CD4-positive, alpha-beta memory T cell (primary cell): ENCODE measurements around the gene ZFP36L1. TPM values are rescaled to one million over a fixed set of nuclear protein-coding genes. Genes with fewer than 3 reads are reported as not detected.

ENCODE experiments used
- CTCF ChIA-PET: fragments of 350-600 bp; sonication (Branson Sonifier 250); formaldehyde crosslinking; loops from one replicate; lab custom pipeline; 2021; ENCODE audit warnings: inconsistent platforms; ENCODE audit not compliant: partially characterized antibody; lab: Charles Lee
- POLR2A ChIA-PET: fragments of 350-600 bp; sonication (Branson Sonifier 250); formaldehyde crosslinking; loops from one replicate; lab custom pipeline; 2021; ENCODE audit not compliant: partially characterized antibody; lab: Charles Lee
- DNase-seq, 5 donors: peaks; one replicate each; pipeline versions ENCODE4 v3.0.0 to v3.0.0-alpha.2; 2020 to 2022; ENCODE audit warnings: mixed read lengths in 1 of 5
- H3K27ac ChIP-seq: one replicate; pipeline ENCODE4 v1.7.0; 2013; ENCODE audit warnings: low read depth, low read length
- H3K27me3 ChIP-seq: 2 replicates; pipeline ENCODE4 v1.7.0; 2013; ENCODE audit warnings: mild to moderate bottlenecking, low read length, moderate library complexity; ENCODE audit not compliant: insufficient read depth
- H3K36me3 ChIP-seq: 2 replicates; pipeline ENCODE4 v1.7.0; 2013; ENCODE audit warnings: mild to moderate bottlenecking, low read length, moderate library complexity; ENCODE audit not compliant: insufficient read depth
- H3K4me1 ChIP-seq: 2 replicates; pipeline ENCODE4 v1.7.0; 2013; ENCODE audit warnings: mild to moderate bottlenecking, low read length, moderate library complexity; ENCODE audit not compliant: insufficient read depth
- H3K4me3 ChIP-seq, 2 donors: one replicate each; pipeline ENCODE4 v1.7.0; 2013; ENCODE audit warnings: low read length in 2 of 2, mild to moderate bottlenecking in 1 of 2
- H3K9me3 ChIP-seq, 2 donors: one replicate each; pipeline ENCODE4 v1.7.0; 2013; ENCODE audit warnings: low read length in 2 of 2, control low read depth in 1 of 2; ENCODE audit not compliant: control insufficient read depth in 1 of 2
- H3K27ac Mint-ChIP-seq, 7 donors: one replicate each; pipeline ENCODE4 v1.8.0; 2020 to 2021; ENCODE audit warnings: mixed read lengths in 7 of 7, mild to moderate bottlenecking in 6 of 7, inconsistent platforms in 3 of 7, moderate library complexity in 3 of 7
- H3K27me3 Mint-ChIP-seq, 2 donors: one replicate each; pipeline ENCODE4 v1.8.0; 2020 to 2021; ENCODE audit warnings: mixed read lengths in 2 of 2
- H3K36me3 Mint-ChIP-seq, 2 donors: one replicate each; pipeline ENCODE4 v1.8.0; 2020 to 2021; ENCODE audit warnings: mixed read lengths in 2 of 2, inconsistent platforms in 1 of 2, mild to moderate bottlenecking in 1 of 2
- H3K4me1 Mint-ChIP-seq, 4 donors: one replicate each; pipeline ENCODE4 v1.8.0; 2020 to 2021; ENCODE audit warnings: mixed read lengths in 4 of 4, mild to moderate bottlenecking in 1 of 4
- H3K4me3 Mint-ChIP-seq, 8 donors: one replicate each; pipeline ENCODE4 v1.8.0; 2020 to 2021; ENCODE audit warnings: mixed read lengths in 8 of 8, mild to moderate bottlenecking in 7 of 8, moderate library complexity in 6 of 8, inconsistent platforms in 3 of 8
- H3K9me3 Mint-ChIP-seq, 8 donors: one replicate each; pipeline ENCODE4 v1.8.0; 2020 to 2021; ENCODE audit warnings: mixed read lengths in 8 of 8, mild to moderate bottlenecking in 5 of 8, inconsistent platforms in 3 of 8, moderate library complexity in 1 of 8
- intact Hi-C: fragments of 100-400 bp; cut with micrococcal nuclease; formaldehyde crosslinking; loops from one replicate; pipeline ENCODE4 v1.15.1; 2023
- polyA plus RNA-seq, 2 donors: library from polyadenylated mRNA; unstranded; fragments of 300-500 nt; fragmentation: Illumina TruSeq; gene quantifications; one replicate each; pipeline ENCODE4 v1.2.3, GENCODE V29; 2021
- total RNA-seq, 2 experiments: library from RNA; stranded (reverse); gene quantifications; one replicate each; pipeline ENCODE4 v1.2.3, GENCODE V29; 2021

Gene ZFP36L1
- total and polyA plus RNA-seq, 4 experiments from 2014 or later: 60.3 to 242 (median 177) TPM

DNA sequence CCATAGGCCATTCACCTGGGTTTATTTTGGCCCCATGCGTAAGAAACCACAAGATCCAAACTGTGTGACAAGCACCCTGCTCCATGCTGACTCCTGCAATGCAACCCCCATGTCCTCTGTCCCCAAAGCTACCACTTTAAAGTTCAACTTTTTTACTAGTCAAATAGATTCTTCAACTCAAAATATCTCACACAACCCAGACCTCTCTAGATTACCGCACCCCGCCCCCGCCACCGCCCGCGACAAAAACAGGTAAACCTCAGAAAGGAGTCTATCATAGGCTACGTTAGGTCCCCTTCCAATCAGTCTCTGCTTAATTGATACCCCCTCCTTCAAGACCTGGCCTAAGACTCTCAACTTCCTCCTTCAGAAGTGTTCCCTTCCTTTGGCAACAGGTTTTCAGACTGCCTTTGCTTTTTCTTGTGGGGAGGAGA, 2.2 kb downstream of the ZFP36L1 start:
- intact Hi-C loops: loop anchor here (5.0 kb wide), 2 partner anchors 822 to 977 kb away; partner anchors contain the start of genes SRSF5 and SUSD6
- POLR2A ChIA-PET: interaction anchor here (1.0 to 28.0 kb wide), 29 partner anchors 2 to 540 kb away, joined by 3 to 1973 read pairs (median 25); partner anchors contain the start of gene ZFP36L1
- Histone ChIP-seq H3K4me1 (peaks cover 38% of the 10 kb centered on the region), H3K27ac (peak overlapping the region; percentile 99), H3K27me3 (no peaks in the 10 kb centered on the region), H3K4me3 (peak overlapping the region; percentile 98 to 100), H3K36me3 (peaks cover 26% of the 10 kb centered on the region), H3K9me3 (no peaks in the 10 kb centered on the region)
- Mint-ChIP-seq H3K36me3 (peaks cover 43 to 74% of the 10 kb centered on the region in 2 donors), H3K4me3 (peak overlapping the region; percentile 88 to 100 (median 94)), H3K27me3 (peaks cover 0 to 8% of the 10 kb centered on the region in 2 donors), H3K4me1 (peaks cover 34 to 83% (median 46%) of the 10 kb centered on the region in 4 donors), H3K27ac (peak overlapping the region; percentile 94 to 100 (median 100)), H3K9me3 (peaks cover 0 to 16% (median 0%) of the 10 kb centered on the region in 8 donors)
- CTCF ChIA-PET: interaction anchor here (0.5 to 14.8 kb wide), 20 partner anchors 8 to 857 kb away, joined by 3 to 238 read pairs (median 8); no protein-coding TSS in a partner anchor
- peak; percentile 51 to 84 (median 52) for DNase-seq

DNA sequence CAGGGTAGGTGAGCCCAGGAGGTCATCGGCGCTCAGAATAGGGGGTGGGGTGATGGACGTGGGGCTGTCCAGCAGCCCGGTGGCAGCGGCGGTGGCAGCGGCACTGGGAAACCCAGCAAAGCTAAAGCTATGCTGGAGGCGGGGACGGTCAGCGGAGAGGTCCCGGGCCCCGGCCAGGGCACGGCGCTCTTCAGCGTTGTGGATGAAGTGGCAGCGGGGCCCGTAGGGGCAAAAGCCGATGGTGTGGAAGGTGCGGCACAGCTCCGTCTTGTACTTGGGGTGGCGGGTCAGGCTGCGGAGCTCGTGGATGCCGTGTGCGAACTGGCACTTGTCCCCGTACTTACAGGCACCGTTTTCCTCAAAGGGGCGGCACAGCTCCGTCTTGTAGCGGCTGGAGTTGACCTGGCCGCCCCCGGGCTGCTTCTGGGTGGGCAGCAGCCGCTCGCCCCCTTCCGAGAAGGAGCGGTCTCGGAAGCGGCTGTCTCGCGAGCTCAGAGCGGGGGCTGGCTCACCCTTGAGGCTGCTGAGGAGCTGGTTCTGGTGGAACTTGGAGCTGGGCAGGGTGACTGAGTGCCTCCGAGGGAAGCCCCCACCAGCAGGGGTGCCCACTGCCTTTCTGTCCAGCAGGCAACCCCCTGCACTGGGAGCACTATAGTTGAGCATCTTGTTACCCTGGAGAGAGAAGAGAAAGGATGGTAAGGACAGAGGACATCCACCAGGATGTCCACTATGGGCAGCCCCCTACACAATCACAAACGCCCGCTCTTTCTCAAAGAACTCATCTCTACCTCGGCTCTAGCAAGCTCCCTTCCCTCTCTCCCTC, 2.8 kb downstream of the ZFP36L1 start:
- Histone ChIP-seq H3K4me1 (peaks cover 44% of the 10 kb centered on the region), H3K36me3 (peaks cover 26% of the 10 kb centered on the region), H3K9me3 (no peaks in the 10 kb centered on the region), H3K27ac (peak overlapping the region; percentile 99), H3K4me3 (peak overlapping the region; percentile 98 to 100), H3K27me3 (no peaks in the 10 kb centered on the region)
- intact Hi-C loops: loop anchor here (1.0 to 5.0 kb wide), 10 partner anchors 9 to 977 kb away; partner anchors contain the start of genes SRSF5 and SUSD6
- peaks cover 43 to 72% of the 10 kb centered on the region in 2 donors for H3K36me3 Mint-ChIP-seq
- H3K27me3 Mint-ChIP-seq: peaks cover 0 to 8% of the 10 kb centered on the region in 2 donors
- peaks cover 0 to 15% (median 0%) of the 10 kb centered on the region in 8 donors for H3K9me3 Mint-ChIP-seq
- POLR2A ChIA-PET: interaction anchor here (0.7 to 28.0 kb wide), 42 partner anchors 1 to 539 kb away, joined by 3 to 1973 read pairs (median 8); partner anchors contain the start of gene ZFP36L1
- CTCF ChIA-PET: interaction anchor here (0.5 to 14.8 kb wide), 41 partner anchors 9 to 856 kb away, joined by 3 to 238 read pairs (median 4); no protein-coding TSS in a partner anchor
- peak overlapping the region; percentile 88 to 100 (median 94) for H3K4me3 Mint-ChIP-seq
- peak overlapping the region; percentile 98 to 100 (median 100) for H3K27ac Mint-ChIP-seq
- H3K4me1 Mint-ChIP-seq: peaks cover 39 to 86% (median 52%) of the 10 kb centered on the region in 4 donors
- peak in 1 of 5 donors; percentile 35 for DNase-seq

DNA sequence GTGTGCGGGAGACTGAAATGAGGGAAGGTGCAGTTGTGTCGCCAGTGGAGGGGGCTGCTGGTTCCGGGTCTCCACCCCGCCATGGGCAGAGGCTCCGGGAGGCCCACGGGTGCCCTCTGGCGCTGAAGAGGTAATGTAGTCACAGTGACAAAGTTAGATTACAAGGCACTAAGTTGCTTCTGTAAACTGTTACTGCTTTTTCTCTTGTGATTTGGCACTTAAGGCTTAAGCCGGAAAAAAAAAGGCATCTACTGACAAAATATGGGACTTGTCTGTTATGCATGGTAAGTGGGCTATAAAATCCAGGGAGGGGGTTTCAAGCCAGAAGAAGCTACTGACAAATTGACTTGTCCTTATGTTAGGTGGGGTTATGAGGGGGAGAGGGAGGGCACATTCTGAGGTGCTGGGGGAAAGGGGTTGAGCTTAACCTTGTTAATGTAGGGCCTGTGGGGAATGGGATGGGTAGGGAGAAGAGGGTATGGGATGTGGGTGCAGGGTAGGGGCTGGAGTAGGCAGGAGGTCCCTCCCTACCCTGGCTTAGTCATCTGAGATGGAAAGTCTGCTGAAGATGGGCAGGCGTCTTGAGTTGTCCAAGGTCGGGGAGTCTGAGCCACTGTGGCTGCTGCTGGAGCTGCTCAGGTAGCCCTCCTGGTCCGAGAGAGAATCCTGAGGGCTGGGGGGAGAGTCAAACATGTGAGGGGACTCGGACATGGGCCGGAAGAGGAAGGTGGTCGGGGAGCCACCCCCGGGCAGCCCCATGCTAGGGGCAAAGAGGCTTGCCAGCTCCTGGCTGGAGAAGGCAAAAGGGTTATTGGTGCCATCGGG, 3.7 kb downstream of the ZFP36L1 start:
- Mint-ChIP-seq H3K9me3 (peaks cover 0 to 12% (median 0%) of the 10 kb centered on the region in 8 donors), H3K36me3 (peaks cover 43 to 64% of the 10 kb centered on the region in 2 donors), H3K4me1 (peaks cover 41 to 84% (median 53%) of the 10 kb centered on the region in 4 donors), H3K27me3 (peaks cover 0 to 6% of the 10 kb centered on the region in 2 donors), H3K27ac (peak overlapping the region; percentile 96 to 100 (median 98)), H3K4me3 (peak overlapping the region; percentile 88 to 100 (median 94))
- no peaks in the 10 kb centered on the region for H3K9me3 ChIP-seq
- DNase-seq: peak; percentile 84 to 90 (median 87)
- H3K27me3 ChIP-seq: no peaks in the 10 kb centered on the region
- CTCF ChIA-PET: interaction anchor here (0.7 to 14.8 kb wide), 43 partner anchors 9 to 856 kb away, joined by 3 to 238 read pairs (median 4); no protein-coding TSS in a partner anchor
- POLR2A ChIA-PET: interaction anchor here (0.7 to 28.0 kb wide), 43 partner anchors 1 to 972 kb away, joined by 3 to 1973 read pairs (median 6); partner anchors contain the start of genes ZFP36L1 and ZFYVE26
- peak overlapping the region; percentile 98 to 100 for H3K4me3 ChIP-seq
- H3K36me3 ChIP-seq: peaks cover 26% of the 10 kb centered on the region
- H3K27ac ChIP-seq: peak overlapping the region; percentile 99
- H3K4me1 ChIP-seq: peaks cover 52% of the 10 kb centered on the region
- intact Hi-C loops: loop anchor here (1.0 to 2.0 kb wide), 8 partner anchors 8 to 541 kb away; no protein-coding TSS in a partner anchor

DNA sequence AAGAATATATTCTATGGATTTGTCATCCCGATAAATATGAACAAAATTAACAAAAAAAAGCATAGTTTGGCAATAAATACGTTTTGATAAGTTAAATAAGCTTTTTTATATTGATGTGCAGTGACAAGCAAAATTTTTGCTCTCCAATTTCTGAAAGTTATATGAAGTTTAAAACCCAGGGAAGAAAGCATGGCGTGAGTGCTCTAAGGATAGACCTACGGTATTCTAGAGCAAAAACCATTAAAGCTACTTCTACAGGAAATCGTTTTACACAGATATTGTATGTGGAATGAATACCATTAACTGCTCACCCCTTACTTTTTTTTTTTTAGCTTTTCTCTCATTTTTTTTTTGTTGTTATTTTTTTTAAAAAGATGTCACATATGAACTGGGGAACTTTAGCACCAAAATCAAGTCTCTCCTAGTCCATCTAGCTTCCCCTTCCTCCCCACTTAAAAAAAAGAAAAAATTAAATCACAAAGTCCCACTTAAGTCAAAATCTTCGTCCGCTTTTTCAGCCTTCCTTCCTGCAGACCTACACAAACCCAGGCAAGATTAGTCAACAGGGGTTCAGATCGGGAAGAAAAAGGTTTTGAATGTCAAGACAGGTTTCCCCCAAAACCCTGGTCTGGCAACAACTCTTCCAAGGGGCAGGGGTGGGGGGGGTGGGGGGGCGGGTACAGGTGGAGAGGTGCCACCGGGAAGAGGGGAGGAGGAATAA, 4.4 kb downstream of the ZFP36L1 start:
- Mint-ChIP-seq H3K27me3 (peaks cover 0 to 2% of the 10 kb centered on the region in 2 donors), H3K36me3 (peaks cover 43 to 57% of the 10 kb centered on the region in 2 donors), H3K9me3 (peaks cover 0 to 7% (median 0%) of the 10 kb centered on the region in 8 donors), H3K4me3 (peak overlapping the region; percentile 88 to 100 (median 94)), H3K4me1 (peaks cover 43 to 84% (median 56%) of the 10 kb centered on the region in 4 donors), H3K27ac (peak overlapping the region; percentile 96 to 100 (median 98))
- Histone ChIP-seq H3K4me3 (peak overlapping the region in 1 of 2 donors; percentile 98), H3K27ac (peak overlapping the region; percentile 49), H3K36me3 (peaks cover 26% of the 10 kb centered on the region), H3K27me3 (no peaks in the 10 kb centered on the region), H3K4me1 (peaks cover 60% of the 10 kb centered on the region), H3K9me3 (no peaks in the 10 kb centered on the region)
- POLR2A ChIA-PET: interaction anchor here (0.6 to 28.0 kb wide), 46 partner anchors 0 to 971 kb away, joined by 3 to 1973 read pairs (median 8); partner anchors contain the start of genes ZFP36L1 and ZFYVE26
- DNase-seq: no peak
- CTCF ChIA-PET: interaction anchor here (0.7 to 14.8 kb wide), 34 partner anchors 8 to 855 kb away, joined by 3 to 238 read pairs (median 5); no protein-coding TSS in a partner anchor
- intact Hi-C loops: loop anchor here (2.0 kb wide), 2 partner anchors 160 to 414 kb away; no protein-coding TSS in a partner anchor

DNA sequence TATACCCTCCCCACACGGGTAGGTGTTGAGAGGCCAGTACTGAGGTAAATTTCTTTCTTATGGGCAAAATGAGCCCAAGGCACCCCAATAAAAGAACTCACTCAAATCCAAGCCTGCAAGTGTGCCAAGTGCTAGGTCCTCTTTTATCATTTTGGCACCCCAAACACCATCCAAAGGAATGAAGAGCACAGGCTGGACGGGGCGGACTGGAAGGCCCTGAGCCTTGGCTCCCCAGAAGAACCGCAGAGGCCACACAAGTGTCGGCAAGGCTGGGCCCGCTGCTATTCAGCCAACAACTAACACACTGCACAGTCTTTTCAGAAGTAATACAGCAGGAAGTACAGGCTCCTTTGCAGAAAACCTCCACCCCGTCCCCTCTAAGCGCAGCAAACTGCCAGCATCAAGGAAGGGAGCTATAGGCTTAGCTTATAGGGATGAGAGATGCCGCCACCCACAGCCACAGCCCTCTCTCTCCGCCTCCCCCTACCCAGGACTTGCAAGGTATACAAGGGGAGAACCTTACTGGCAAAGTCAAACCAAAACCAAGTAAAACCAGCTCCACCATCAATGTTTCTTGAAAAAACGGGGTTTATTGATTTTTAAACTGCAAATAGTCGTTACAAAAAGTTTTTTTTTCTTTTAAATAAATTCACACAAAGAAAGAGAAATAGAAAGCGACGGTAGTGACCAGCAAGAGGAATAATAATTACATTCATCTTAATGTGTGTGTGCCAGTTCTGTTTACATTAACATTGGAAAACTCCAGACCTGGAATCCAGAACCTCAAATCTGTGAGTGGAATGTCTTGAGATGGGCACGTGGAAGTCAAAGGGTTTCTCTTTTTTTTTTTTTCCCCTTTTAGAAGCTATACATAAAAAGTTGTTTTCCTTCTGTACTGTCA, 5.5 kb downstream of the ZFP36L1 start:
- CTCF ChIA-PET: interaction anchor here (0.8 to 14.8 kb wide), 17 partner anchors 7 to 843 kb away, joined by 3 to 238 read pairs (median 6); no protein-coding TSS in a partner anchor
- Histone ChIP-seq H3K27ac (peak overlapping the region; percentile 58), H3K4me3 (peak overlapping the region in 1 of 2 donors; percentile 32), H3K4me1 (peaks cover 71% of the 10 kb centered on the region), H3K9me3 (no peaks in the 10 kb centered on the region), H3K36me3 (peaks cover 26% of the 10 kb centered on the region), H3K27me3 (no peaks in the 10 kb centered on the region)
- no peaks in the 10 kb centered on the region for H3K27me3 Mint-ChIP-seq
- peaks cover 43 to 49% of the 10 kb centered on the region in 2 donors for H3K36me3 Mint-ChIP-seq
- intact Hi-C loops: no loop called here
- H3K4me3 Mint-ChIP-seq: peak overlapping the region; percentile 74 to 88 (median 80)
- peak overlapping the region; percentile 89 to 100 (median 94) for H3K27ac Mint-ChIP-seq
- POLR2A ChIA-PET: interaction anchor here (0.7 to 28.0 kb wide), 32 partner anchors 1 to 536 kb away, joined by 3 to 1973 read pairs (median 10); partner anchors contain the start of gene ZFP36L1
- DNase-seq: peak in 4 of 5 donors; percentile 37 to 59 (median 42)
- H3K9me3 Mint-ChIP-seq: peaks cover 0 to 7% (median 0%) of the 10 kb centered on the region in 8 donors
- peaks cover 51 to 84% (median 65%) of the 10 kb centered on the region in 4 donors for H3K4me1 Mint-ChIP-seq
